H1 (cell line): ENCODE results near the gene LRRC56. TPM values are rescaled to one million over a fixed set of nuclear protein-coding genes. Genes with fewer than 3 reads are reported as not detected.

ENCODE experiments used
- BCL11A ChIP-seq, 2 experiments: IDR thresholded peaks; one replicate each; pipeline ENCODE4 v1.6.1; 2011; ENCODE audit warnings: low read depth in 2 of 2, low read length in 2 of 2, mild to moderate bottlenecking in 2 of 2
- CBX5 ChIP-seq: fragments of 300-800, 300-1000 bp; sonication (generic); IDR thresholded peaks from 2 replicates; pipeline ENCODE4 v1.7.1; 2016; ENCODE audit warnings: antibody characterized with exemption, low read length, low read depth
- E2F6 ChIP-seq: IDR thresholded peaks from 2 replicates; pipeline ENCODE4 v1.6.1; 2012; ENCODE audit warnings: inconsistent platforms
- HDAC6 ChIP-seq: IDR thresholded peaks from one replicate; pipeline ENCODE4 v1.7.1; 2012; ENCODE audit warnings: low read depth, mild to moderate bottlenecking, inconsistent platforms, low read length, moderate library complexity
- RFX5 ChIP-seq: IDR thresholded peaks from 2 replicates; pipeline ENCODE4 v1.6.1; 2011; ENCODE audit warnings: low read depth, low read length, improper control_type of control experiment, borderline replicate concordance
- SP1 ChIP-seq: IDR thresholded peaks from 2 replicates; pipeline ENCODE4 v1.6.1; 2011; ENCODE audit warnings: low read depth, low read length
- TBP ChIP-seq: IDR thresholded peaks from 2 replicates; pipeline ENCODE4 v1.6.1; 2011; ENCODE audit warnings: low read depth, low read length, improper control_type of control experiment
- polyA plus RNA-seq, 7 experiments: library from polyadenylated mRNA; depleted of rRNA in 3 of 7; stranded (reverse) in 5 of 7; unstranded in 2 of 7; fragments of >200 nt in 5 of 7; fragments of 200-250 nt in 2 of 7; gene quantifications; 1 replicate in 5 of 7; 2 replicates in 1 of 7; 4 replicates in 1 of 7; pipeline versions ENCODE4 v1.2.1 to v1.2.3, GENCODE V29; 2011 to 2013; ENCODE audit warnings: missing spikeins in 2 of 7, mixed read lengths in 2 of 7
- total RNA-seq: library from RNA; stranded (reverse); fragmentation: NEBNext Ultra II Directional; extraction: Animal tissue kit (Norgen Biotek cat#: 25700); gene quantifications from 2 replicates; pipeline ENCODE4 v1.2.1, GENCODE V29; 2021
- TF ChIP-seq, protein P1 (sequence below): fragments of 300-600 bp; sonication (generic); IDR thresholded peaks from 2 replicates; pipeline ENCODE4 v1.7.1; 2012; ENCODE audit warnings: low read length, moderate library complexity, mild to moderate bottlenecking, inconsistent platforms; ENCODE audit not compliant: insufficient replicate concordance
- TF ChIP-seq, protein P2 (sequence below): IDR thresholded peaks from 2 replicates; pipeline ENCODE4 v1.6.1; 2011; ENCODE audit warnings: low read depth, mild to moderate bottlenecking, low read length; ENCODE audit not compliant: insufficient read depth
- TF ChIP-seq, protein P3 (sequence below): IDR thresholded peaks from 2 replicates; pipeline ENCODE4 v1.6.1; 2012; ENCODE audit warnings: inconsistent platforms

The LRRC56 gene
- total and polyA plus RNA-seq, 2 of the 8 experiments (the other 6 are each of a cell fraction or from before 2014, with no cell fraction given) = 0.94 to 1.9 TPM

DNA sequence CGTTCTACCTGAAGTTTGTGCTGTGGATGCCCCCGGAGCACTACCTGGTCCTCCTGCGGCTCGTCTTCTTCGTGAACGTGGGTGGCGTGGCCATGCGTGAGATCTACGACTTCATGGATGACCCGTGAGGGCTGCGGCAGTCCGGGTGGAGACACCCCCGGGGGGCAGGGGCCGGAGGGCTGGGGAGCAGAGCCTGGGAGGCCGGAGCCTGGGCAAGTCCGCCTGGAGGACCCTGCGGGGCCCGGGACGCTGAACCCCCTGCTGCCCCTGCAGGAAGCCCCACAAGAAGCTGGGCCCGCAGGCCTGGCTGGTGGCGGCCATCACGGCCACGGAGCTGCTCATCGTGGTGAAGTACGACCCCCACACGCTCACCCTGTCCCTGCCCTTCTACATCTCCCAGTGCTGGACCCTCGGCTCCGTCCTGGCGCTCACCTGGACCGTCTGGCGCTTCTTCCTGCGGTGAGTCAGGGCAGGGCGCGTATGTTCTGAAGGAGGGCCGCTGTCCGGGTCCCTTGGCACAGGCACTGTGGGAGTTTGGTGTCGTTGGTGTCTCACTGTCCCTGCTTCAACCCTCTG lies 47.6 kb upstream of the LRRC56 start (continued):
- TF ChIP-seq, protein P1, sequence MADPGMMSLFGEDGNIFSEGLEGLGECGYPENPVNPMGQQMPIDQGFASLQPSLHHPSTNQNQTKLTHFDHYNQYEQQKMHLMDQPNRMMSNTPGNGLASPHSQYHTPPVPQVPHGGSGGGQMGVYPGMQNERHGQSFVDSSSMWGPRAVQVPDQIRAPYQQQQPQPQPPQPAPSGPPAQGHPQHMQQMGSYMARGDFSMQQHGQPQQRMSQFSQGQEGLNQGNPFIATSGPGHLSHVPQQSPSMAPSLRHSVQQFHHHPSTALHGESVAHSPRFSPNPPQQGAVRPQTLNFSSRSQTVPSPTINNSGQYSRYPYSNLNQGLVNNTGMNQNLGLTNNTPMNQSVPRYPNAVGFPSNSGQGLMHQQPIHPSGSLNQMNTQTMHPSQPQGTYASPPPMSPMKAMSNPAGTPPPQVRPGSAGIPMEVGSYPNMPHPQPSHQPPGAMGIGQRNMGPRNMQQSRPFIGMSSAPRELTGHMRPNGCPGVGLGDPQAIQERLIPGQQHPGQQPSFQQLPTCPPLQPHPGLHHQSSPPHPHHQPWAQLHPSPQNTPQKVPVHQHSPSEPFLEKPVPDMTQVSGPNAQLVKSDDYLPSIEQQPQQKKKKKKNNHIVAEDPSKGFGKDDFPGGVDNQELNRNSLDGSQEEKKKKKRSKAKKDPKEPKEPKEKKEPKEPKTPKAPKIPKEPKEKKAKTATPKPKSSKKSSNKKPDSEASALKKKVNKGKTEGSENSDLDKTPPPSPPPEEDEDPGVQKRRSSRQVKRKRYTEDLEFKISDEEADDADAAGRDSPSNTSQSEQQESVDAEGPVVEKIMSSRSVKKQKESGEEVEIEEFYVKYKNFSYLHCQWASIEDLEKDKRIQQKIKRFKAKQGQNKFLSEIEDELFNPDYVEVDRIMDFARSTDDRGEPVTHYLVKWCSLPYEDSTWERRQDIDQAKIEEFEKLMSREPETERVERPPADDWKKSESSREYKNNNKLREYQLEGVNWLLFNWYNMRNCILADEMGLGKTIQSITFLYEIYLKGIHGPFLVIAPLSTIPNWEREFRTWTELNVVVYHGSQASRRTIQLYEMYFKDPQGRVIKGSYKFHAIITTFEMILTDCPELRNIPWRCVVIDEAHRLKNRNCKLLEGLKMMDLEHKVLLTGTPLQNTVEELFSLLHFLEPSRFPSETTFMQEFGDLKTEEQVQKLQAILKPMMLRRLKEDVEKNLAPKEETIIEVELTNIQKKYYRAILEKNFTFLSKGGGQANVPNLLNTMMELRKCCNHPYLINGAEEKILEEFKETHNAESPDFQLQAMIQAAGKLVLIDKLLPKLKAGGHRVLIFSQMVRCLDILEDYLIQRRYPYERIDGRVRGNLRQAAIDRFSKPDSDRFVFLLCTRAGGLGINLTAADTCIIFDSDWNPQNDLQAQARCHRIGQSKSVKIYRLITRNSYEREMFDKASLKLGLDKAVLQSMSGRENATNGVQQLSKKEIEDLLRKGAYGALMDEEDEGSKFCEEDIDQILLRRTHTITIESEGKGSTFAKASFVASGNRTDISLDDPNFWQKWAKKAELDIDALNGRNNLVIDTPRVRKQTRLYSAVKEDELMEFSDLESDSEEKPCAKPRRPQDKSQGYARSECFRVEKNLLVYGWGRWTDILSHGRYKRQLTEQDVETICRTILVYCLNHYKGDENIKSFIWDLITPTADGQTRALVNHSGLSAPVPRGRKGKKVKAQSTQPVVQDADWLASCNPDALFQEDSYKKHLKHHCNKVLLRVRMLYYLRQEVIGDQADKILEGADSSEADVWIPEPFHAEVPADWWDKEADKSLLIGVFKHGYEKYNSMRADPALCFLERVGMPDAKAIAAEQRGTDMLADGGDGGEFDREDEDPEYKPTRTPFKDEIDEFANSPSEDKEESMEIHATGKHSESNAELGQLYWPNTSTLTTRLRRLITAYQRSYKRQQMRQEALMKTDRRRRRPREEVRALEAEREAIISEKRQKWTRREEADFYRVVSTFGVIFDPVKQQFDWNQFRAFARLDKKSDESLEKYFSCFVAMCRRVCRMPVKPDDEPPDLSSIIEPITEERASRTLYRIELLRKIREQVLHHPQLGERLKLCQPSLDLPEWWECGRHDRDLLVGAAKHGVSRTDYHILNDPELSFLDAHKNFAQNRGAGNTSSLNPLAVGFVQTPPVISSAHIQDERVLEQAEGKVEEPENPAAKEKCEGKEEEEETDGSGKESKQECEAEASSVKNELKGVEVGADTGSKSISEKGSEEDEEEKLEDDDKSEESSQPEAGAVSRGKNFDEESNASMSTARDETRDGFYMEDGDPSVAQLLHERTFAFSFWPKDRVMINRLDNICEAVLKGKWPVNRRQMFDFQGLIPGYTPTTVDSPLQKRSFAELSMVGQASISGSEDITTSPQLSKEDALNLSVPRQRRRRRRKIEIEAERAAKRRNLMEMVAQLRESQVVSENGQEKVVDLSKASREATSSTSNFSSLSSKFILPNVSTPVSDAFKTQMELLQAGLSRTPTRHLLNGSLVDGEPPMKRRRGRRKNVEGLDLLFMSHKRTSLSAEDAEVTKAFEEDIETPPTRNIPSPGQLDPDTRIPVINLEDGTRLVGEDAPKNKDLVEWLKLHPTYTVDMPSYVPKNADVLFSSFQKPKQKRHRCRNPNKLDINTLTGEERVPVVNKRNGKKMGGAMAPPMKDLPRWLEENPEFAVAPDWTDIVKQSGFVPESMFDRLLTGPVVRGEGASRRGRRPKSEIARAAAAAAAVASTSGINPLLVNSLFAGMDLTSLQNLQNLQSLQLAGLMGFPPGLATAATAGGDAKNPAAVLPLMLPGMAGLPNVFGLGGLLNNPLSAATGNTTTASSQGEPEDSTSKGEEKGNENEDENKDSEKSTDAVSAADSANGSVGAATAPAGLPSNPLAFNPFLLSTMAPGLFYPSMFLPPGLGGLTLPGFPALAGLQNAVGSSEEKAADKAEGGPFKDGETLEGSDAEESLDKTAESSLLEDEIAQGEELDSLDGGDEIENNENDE = no peak
- TF ChIP-seq HDAC6 (no peak), SP1 (no peak), RFX5 (no peak), BCL11A (IDR thresholded peaks at IDR 0.05; ENCODE audit: low read depth in 2 of 2, low read length in 2 of 2) (no peak), TBP (no peak), CBX5 (no peak), E2F6 (no peak)
- TF ChIP-seq, protein P2, sequence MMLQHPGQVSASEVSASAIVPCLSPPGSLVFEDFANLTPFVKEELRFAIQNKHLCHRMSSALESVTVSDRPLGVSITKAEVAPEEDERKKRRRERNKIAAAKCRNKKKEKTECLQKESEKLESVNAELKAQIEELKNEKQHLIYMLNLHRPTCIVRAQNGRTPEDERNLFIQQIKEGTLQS = no peak
- TF ChIP-seq, protein P3, sequence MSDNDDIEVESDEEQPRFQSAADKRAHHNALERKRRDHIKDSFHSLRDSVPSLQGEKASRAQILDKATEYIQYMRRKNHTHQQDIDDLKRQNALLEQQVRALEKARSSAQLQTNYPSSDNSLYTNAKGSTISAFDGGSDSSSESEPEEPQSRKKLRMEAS = no peak
